AG09319 (cell line): ENCODE measurements around the gene MAD1L1.

Source experiments
- DNase-seq: peaks from one replicate; pipeline ENCODE4 v3.0.0-alpha.2; 2010; ENCODE audit warnings: low read depth; ENCODE audit errors: extremely low read depth
- TF ChIP-seq, protein P1 (sequence below): IDR thresholded peaks from 2 replicates; pipeline ENCODE4 v1.5.1; 2011; ENCODE audit warnings: low read depth, mild to moderate bottlenecking, inconsistent platforms, low read length, moderate library complexity

MAD1L1 gene

GRCh38 chr7:2253021-2253420 lies 20.3 kb upstream of the MAD1L1 start:
- DNase-seq, result no peak
- TF ChIP-seq, protein P1, sequence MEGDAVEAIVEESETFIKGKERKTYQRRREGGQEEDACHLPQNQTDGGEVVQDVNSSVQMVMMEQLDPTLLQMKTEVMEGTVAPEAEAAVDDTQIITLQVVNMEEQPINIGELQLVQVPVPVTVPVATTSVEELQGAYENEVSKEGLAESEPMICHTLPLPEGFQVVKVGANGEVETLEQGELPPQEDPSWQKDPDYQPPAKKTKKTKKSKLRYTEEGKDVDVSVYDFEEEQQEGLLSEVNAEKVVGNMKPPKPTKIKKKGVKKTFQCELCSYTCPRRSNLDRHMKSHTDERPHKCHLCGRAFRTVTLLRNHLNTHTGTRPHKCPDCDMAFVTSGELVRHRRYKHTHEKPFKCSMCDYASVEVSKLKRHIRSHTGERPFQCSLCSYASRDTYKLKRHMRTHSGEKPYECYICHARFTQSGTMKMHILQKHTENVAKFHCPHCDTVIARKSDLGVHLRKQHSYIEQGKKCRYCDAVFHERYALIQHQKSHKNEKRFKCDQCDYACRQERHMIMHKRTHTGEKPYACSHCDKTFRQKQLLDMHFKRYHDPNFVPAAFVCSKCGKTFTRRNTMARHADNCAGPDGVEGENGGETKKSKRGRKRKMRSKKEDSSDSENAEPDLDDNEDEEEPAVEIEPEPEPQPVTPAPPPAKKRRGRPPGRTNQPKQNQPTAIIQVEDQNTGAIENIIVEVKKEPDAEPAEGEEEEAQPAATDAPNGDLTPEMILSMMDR, result no peak

- TF ChIP-seq, protein P1, result no peak
- DNase-seq, result no peak
These were observed 19.4 kb upstream of the MAD1L1 start for GRCh38 chr7:2251841-2252771.

GRCh38 chr7:2251381-2251780 lies 18.6 kb upstream of the MAD1L1 start:
- TF ChIP-seq, protein P1, result no peak
- no peak for DNase-seq

- no peak for DNase-seq
- TF ChIP-seq, protein P1, result no peak
These were observed 17.1 kb upstream of the MAD1L1 start for GRCh38 chr7:2249744-2250323.

GRCh38 chr7:2248984-2249694 lies 16.4 kb upstream of the MAD1L1 start:
- TF ChIP-seq, protein P1, result peak; percentile 26
- peak; percentile 93 for DNase-seq

- TF ChIP-seq, protein P1, result peak; percentile 75
- no peak for DNase-seq
These were observed 14.6 kb upstream of the MAD1L1 start for GRCh38 chr7:2247141-2247995.
